Stimulated activated CD8-positive, alpha-beta memory T cell treated with anti-CD3 and anti-CD28 coated beads, Interleukin-7, amount 100 ng/mL, for 48 hours (primary cell): ENCODE results near the gene BSPRY.
"Not testable (repeated sequence)": the region's sequence is repeated elsewhere in the genome, so short reads cannot be mapped to it uniquely, and the experiment has no call there.

Experiments
- DNase-seq, 2 donors: peaks; one replicate each; pipeline ENCODE4 v3.0.0-alpha.2; 2020; ENCODE audit warnings: low read depth in 1 of 2; ENCODE audit errors: extremely low read depth in 1 of 2

The BSPRY gene

DNA sequence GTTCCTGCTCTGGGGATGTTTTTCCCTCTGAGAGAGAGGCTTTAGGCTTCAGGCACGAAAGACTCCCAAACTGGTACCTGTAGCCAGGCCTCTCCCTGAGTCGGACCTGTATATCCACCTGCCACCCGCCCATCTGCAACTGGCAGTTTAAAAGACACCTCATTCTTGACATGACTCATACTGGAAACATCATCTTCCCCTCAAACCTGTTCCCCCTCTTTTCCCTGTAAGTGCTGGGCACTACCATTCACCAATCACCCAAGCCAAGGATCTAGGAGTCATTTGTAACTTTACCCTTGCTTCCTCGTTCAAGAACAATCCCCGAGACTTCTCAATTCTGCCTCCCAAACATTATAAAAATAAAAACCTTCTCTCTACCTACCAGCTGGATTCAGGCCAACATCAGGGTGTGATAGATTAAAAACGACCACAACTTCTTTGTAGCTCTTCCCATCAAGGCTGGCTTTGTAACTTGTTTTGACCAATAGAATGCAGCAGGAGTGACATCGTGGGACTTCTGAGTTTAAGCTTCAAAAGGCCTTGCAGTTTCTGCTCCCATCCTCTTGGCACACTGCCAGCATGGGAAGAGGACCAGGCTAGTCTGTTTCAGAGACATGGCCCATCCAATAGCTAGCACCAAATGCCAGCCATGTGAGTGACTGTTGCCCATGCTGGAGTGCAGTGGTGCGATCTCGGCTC is 7.5 kb upstream of the BSPRY start:
- DNase-seq, result no peak

DNA sequence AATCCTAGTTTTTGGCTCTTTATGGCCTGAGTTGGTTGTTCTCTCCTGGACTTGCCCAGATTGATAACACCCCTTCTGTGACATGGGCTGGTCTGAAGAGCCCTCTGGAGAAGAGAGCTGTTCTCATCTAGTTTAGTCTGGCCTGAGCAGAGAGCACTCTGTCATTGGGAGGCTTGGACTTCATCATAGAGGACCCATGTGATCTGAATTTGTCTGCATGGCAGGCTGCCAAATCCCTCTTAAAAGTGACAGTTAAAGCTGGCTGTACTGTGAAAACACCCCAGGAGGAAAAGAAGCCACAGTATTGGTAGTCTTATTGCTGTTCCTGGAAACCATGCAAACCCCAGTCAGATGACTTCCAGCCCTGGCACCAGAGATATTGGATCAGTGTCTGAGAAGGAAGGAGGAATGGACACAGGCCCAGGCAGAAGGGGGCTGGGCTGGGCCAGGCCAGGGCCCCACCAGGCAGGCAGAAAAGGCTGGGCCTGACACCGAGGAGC is 5.6 kb upstream of the BSPRY start:
- no peak for DNase-seq

GRCh38 chr9:113345190-113345589 is 4.2 kb upstream of the BSPRY start:
- DNase-seq, result no peak

- DNase-seq, result no peak
These were observed 3.7 kb upstream of the BSPRY start for GRCh38 chr9:113345671-113346070.

DNA sequence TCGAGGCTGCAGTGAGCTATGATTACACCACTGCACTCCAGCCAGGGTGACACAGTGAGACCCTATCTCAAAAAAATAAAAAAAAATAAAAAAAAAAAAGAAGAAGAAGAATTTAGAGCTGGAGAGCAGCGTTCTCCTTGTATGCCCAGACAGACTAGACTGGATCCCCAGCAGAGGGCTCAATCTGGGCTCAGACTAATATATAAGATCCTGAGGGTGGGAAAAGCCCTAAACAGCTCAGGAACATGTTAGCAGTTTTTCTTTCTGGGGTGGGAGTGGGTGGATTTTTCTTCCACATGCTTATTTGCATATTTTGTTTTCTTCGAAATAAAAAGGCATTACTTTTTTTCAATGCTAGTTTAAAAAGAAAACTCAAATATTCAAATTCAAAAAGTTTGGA is 904 bp upstream of the BSPRY start:
- no peak for DNase-seq

DNA sequence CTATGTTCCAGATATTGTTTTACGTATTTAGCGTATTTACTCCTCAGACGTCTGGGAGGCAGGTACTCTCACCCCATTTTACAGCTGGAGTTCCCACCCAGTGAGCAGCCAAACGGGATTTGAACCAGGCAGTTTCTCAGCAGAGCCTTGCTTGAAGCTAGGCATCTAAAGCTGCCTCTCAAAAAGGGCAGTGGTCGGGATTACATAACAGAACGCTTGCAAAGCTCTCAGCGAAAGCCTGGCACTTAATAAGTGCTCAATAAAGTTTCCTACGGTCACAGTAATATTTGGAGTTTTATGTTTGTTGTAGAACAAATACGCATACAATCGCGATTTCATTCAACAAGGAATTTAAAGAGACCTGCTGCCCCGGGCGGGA is 286 bp upstream of the BSPRY start:
- no peak for DNase-seq

GRCh38 chr9:113350107-113350661 is 843 bp downstream of the BSPRY start:
- DNase-seq, result no peak

- no peak for DNase-seq
These were observed 1.6 kb downstream of the BSPRY start for GRCh38 chr9:113350937-113351336.

DNA sequence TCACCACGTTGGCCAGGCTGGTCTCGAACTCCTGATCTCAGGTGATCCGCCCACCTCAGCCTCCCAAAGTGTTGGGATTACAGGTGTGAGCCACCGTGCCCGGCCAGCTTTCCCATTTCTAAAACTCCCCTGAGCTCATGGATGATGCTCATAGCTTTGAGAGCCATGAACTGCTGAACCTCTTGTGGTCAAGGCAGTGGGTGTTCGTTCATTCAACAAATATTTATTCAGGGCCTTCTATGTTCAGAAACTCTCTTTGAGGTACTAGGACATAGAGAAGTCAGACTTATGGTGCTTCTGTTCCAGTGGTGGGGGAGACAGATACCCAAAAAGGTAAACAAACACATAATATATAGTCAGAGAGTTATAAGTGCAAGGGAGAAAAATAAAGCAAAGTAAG is 2.7 kb downstream of the BSPRY start:
- no peak for DNase-seq

- DNase-seq, result no peak
These were observed 3.1 kb downstream of the BSPRY start for GRCh38 chr9:113352411-113352810.

GRCh38 chr9:113355040-113355596 is 5.8 kb downstream of the BSPRY start:
- DNase-seq, result no peak

DNA sequence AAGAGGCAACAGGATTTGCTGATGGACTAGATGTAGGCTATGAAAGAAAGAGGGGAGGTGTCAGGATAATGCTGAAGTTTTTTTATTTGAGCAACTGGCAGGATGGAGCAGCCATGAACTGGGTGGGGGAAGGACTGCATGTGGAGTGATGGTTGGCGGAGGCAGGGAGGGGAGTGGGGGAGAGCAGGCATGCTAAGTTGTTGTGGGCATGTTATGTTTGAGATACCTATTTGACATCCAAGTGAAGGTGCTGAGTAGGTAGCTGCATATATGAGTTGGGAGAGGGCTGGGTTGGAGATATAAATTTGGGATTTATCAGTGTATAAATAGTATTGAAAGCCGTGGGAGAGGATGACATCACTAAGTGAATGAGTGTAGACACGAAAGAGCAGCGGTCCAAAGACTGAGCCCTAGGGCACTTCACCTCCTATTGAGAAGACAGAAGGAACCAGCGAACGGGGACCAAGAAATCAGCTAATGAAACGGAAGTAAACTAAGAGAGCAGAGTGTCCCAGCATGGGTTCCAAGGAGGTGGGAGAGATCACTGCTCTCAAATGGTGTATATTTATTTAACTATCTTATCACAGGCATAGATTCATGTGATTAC is 7.4 kb downstream of the BSPRY start:
- DNase-seq, result no peak

DNA sequence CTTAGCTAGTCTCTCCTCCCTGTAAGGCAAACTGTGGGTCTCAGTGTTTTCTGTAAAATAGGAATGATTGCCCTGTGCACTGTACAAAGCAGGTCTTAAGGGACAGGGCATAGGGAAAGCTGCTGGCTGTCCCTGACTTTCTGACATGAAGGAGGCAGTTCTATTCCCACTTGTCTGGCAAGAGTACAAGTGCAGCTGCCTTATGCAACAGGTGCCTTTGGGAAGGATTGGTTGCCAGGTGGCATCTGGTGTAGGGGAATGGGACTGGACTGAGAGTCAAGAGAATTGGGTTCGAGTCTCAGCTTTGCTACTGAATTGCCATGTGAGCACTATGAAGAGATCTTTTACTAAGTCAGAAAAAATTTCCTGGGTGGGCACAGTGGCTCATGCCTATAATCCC is 10.0 kb downstream of the BSPRY start:
- no peak for DNase-seq

GRCh38 chr9:113360242-113360842 is 11.0 kb downstream of the BSPRY start:
- DNase-seq, result no peak

GRCh38 chr9:113361304-113362018 is 12.1 kb downstream of the BSPRY start:
- DNase-seq, result no peak

GRCh38 chr9:113363336-113363735 is 14.0 kb downstream of the BSPRY start:
- DNase-seq, result no peak

DNA sequence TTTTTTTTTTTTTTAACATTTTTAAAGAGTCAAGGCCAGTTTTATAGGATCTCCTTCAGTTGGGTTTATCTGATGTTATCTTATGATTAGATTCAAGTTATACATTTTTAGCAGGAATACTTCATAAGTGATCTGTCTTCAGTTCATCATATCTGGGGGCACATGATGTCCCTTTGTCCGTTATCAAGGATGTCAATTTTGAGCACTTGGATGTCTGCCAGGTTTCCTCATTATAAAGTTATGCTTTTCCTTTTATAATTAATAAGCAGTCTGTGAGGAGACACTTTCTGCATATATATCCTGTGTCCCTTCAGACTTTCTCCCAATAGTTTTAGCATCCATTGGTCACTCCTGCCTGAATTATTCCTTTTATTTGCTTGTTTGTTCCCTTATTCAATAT is 15.6 kb downstream of the BSPRY start:
- DNase-seq, result no peak

DNA sequence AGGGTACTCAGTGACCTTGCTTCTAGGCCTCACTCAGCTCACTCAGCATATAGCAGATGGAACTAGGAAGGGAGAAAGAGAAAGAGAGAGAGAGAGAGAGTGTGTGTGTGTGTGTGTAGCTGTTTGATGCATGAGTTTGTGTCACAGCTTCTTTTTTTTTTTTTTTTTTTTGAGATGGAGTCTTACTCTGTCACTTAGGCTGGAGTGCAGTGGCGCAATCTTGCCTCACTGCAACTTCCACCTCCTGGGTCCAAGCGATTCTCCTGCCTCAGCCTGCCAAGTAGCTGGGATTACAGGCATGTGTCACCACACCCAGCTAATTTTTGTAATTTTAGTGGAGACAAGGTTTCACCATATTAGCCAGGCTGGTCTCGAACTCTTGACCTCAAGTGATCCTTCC is 16.3 kb downstream of the BSPRY start:
- not testable (repeated sequence) for DNase-seq

DNA sequence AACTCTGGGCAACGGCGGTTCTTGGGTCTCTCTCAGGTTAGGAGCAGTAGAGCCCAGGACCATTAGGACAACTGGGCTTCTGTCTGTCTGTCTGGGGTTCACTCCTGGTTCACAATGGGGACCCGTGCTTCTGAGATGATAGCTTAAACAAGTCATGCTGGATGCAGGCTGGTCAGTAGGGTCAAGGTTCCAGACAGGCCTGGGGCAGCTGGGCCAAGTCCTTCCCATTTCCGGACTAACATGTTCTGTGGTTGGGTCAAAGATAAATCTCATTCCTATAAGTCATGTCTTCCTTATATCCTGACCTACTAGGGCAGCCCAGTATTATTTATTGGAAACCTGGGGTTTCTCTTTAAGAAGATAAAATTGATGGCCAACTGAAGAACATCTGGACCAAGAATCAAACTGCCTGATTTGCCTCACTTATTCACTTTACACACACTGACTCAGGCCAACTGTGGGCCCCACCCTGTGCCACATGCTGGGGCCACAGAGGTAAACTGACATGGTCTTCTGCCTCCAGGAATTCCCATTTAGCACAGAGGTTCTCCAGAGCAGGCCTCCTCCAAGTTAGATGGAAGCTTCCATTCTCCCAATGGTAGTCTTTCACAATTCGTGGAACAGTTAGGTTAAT is 19.1 kb downstream of the BSPRY start:
- no peak for DNase-seq

- DNase-seq, result no peak
These were observed 19.9 kb downstream of the BSPRY start for GRCh38 chr9:113368982-113369854.
